ENCODE data around the gene PACRG. TPM values are rescaled to one million over a fixed set of nuclear protein-coding genes. Genes with fewer than 3 reads are reported as not detected.

PACRG gene
- polyA plus RNA-seq, 1 of the 3 experiments (the other 2 are of a cell fraction) = 0.56 TPM

DNA sequence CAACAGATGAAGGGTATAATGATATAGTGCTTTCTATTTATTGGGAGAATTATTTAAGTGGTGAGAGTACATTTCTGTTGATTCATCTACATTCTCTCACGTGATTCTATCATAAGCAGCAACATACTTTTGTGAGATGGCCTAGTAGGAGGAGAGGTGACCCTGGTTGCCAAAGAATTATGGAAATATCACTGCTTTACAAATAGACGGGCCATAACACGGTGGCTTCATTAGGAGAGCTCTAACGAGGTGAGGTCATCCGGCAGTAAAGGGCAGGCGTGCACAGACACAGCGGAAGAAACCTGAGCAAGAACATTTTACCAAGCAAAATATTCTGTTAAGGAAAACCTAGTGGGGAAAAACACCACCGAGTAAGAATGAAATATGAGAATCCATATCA lies 349.4 kb downstream of the PACRG start (continued):
- TF ChIP-seq, protein P1, sequence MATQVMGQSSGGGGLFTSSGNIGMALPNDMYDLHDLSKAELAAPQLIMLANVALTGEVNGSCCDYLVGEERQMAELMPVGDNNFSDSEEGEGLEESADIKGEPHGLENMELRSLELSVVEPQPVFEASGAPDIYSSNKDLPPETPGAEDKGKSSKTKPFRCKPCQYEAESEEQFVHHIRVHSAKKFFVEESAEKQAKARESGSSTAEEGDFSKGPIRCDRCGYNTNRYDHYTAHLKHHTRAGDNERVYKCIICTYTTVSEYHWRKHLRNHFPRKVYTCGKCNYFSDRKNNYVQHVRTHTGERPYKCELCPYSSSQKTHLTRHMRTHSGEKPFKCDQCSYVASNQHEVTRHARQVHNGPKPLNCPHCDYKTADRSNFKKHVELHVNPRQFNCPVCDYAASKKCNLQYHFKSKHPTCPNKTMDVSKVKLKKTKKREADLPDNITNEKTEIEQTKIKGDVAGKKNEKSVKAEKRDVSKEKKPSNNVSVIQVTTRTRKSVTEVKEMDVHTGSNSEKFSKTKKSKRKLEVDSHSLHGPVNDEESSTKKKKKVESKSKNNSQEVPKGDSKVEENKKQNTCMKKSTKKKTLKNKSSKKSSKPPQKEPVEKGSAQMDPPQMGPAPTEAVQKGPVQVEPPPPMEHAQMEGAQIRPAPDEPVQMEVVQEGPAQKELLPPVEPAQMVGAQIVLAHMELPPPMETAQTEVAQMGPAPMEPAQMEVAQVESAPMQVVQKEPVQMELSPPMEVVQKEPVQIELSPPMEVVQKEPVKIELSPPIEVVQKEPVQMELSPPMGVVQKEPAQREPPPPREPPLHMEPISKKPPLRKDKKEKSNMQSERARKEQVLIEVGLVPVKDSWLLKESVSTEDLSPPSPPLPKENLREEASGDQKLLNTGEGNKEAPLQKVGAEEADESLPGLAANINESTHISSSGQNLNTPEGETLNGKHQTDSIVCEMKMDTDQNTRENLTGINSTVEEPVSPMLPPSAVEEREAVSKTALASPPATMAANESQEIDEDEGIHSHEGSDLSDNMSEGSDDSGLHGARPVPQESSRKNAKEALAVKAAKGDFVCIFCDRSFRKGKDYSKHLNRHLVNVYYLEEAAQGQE (IDR thresholded peaks at IDR 0.05; ENCODE audit: low read depth, low read length) = no peak
- no peak for TF ChIP-seq SMC3 (IDR thresholded peaks at IDR 0.05; ENCODE audit: low read depth, low read length)

DNA sequence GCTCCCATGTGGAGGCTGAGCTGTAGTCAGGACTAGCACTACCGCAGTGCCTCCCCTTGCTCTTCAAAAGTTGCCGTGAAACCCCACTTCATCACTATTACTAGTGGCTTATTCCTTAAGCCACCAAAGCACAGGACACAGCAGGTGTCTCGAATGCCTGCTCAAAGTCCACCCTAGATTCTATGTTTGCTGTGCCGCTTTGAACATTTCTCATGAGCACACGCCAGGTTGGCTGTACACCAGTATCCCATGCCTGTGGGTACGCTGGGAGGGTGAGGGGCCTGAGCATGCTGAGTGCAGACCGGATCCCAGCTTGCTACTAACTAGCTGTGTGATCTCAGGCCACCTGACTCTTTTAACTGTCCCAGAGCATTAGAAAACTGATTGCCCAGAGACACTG lies 350.9 kb downstream of the PACRG start:
- no peaks in the 10 kb centered on the region for H3K36me3 ChIP-seq (replicated peaks in 1 of 2; ENCODE audit: control insufficient read depth in 1 of 2, insufficient read depth in 2 of 2, low read length in 1 of 2)
- ChIA-PET CTCF (no interaction called here), POLR2A (no interaction called here)
- no peaks in the 10 kb centered on the region for H3K9me2 ChIP-seq
- DNase-seq = no peak
- TF ChIP-seq TEAD4 (IDR thresholded peaks at IDR 0.05; ENCODE audit: borderline replicate concordance, insufficient read depth) (no peak), MEF2A (IDR thresholded peaks at IDR 0.05; ENCODE audit: borderline replicate concordance, low read depth) (no peak), NFIC (IDR thresholded peaks at IDR 0.05; ENCODE audit: borderline replicate concordance) (no peak), RFX5 (IDR thresholded peaks at IDR 0.05; ENCODE audit: low read length) (no peak), TCF12 (IDR thresholded peaks at IDR 0.05) (no peak), POLR2AphosphoS5 (IDR thresholded peaks at IDR 0.05; ENCODE audit: low read depth, low read length) (no peak), FOSL2 (IDR thresholded peaks at IDR 0.05; ENCODE audit: borderline replicate concordance, low read depth) (no peak), GATA2 (CRISPR knock-in tag; IDR thresholded peaks at IDR 0.05) (no peak), SMC3 (IDR thresholded peaks at IDR 0.05; ENCODE audit: low read depth, low read length) (no peak), NRF1 (IDR thresholded peaks at IDR 0.05; ENCODE audit: low read depth, low read length) (no peak), RXRA (IDR thresholded peaks at IDR 0.05; ENCODE audit: borderline replicate concordance, low read depth) (no peak), MXI1 (IDR thresholded peaks at IDR 0.05; ENCODE audit: low read depth, low read length) (no peak), RAD21 (IDR thresholded peaks at IDR 0.05; ENCODE audit: low read length) (no peak), EZH2phosphoT487 (IDR thresholded peaks at IDR 0.05; ENCODE audit: borderline replicate concordance, low read depth) (no peak)
- TF ChIP-seq, protein P2, sequence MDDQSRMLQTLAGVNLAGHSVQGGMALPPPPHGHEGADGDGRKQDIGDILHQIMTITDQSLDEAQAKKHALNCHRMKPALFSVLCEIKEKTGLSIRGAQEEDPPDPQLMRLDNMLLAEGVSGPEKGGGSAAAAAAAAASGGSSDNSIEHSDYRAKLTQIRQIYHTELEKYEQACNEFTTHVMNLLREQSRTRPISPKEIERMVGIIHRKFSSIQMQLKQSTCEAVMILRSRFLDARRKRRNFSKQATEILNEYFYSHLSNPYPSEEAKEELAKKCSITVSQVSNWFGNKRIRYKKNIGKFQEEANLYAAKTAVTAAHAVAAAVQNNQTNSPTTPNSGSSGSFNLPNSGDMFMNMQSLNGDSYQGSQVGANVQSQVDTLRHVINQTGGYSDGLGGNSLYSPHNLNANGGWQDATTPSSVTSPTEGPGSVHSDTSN (IDR thresholded peaks at IDR 0.05) = no peak
- TF ChIP-seq, protein P1 (IDR thresholded peaks at IDR 0.05; ENCODE audit: low read depth, low read length) = no peak
- TF ChIP-seq, protein P3, sequence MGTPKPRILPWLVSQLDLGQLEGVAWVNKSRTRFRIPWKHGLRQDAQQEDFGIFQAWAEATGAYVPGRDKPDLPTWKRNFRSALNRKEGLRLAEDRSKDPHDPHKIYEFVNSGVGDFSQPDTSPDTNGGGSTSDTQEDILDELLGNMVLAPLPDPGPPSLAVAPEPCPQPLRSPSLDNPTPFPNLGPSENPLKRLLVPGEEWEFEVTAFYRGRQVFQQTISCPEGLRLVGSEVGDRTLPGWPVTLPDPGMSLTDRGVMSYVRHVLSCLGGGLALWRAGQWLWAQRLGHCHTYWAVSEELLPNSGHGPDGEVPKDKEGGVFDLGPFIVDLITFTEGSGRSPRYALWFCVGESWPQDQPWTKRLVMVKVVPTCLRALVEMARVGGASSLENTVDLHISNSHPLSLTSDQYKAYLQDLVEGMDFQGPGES (IDR thresholded peaks at IDR 0.05; ENCODE audit: low read depth, low read length) = no peak
- TF ChIP-seq, protein P4, sequence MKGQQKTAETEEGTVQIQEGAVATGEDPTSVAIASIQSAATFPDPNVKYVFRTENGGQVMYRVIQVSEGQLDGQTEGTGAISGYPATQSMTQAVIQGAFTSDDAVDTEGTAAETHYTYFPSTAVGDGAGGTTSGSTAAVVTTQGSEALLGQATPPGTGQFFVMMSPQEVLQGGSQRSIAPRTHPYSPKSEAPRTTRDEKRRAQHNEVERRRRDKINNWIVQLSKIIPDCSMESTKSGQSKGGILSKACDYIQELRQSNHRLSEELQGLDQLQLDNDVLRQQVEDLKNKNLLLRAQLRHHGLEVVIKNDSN (IDR thresholded peaks at IDR 0.05; ENCODE audit: borderline replicate concordance, low read depth) = no peak
- no peaks in the 10 kb centered on the region for H3F3A ChIP-seq (replicated peaks; ENCODE audit: insufficient read depth)
- WGBS (ENCODE audit: low lambda C conversion rate) = 59% methylated on average over 7 of the region's 7 CpGs
- no peaks in the 10 kb centered on the region for H3K27me3 ChIP-seq (ENCODE audit: insufficient read depth)
- no peak overlapping the region for H3K9ac ChIP-seq
- H2AFZ ChIP-seq (ENCODE audit: low read depth) = no peak overlapping the region
- H3K9me3 ChIP-seq = no peaks in the 10 kb centered on the region; the same call in 1 of the 2 replicates
- H3K79me2 ChIP-seq (ENCODE audit: insufficient read depth) = no peaks in the 10 kb centered on the region
- no peaks in the 10 kb centered on the region for H4K20me1 ChIP-seq (ENCODE audit: insufficient read depth)
- no peak overlapping the region for H3K4me3 ChIP-seq (ENCODE audit: low read depth in 2 of 2, low read length in 1 of 2)
- H3K4me2 ChIP-seq = no peak overlapping the region
- no peak overlapping the region for H3K27ac ChIP-seq (ENCODE audit: low read depth in 2 of 2, low read length in 1 of 2)
- H3K4me1 ChIP-seq (ENCODE audit: control insufficient read depth in 1 of 2, insufficient read depth in 2 of 2, low read depth in 1 of 2, low read length in 1 of 2) = no peaks in the 10 kb centered on the region; a peak in 1 of 4 replicates
